Heart left ventricle (tissue), 16 donors: ENCODE data around the gene UGT1A9. TPM values are rescaled to one million over a fixed set of nuclear protein-coding genes. Genes with fewer than 3 reads are reported as not detected.
A peak's percentile ranks its signal among the peaks of the same experiment; 100 is the strongest.

Experiments used
- ATAC-seq, 4 donors: fragments of 200-7000 bp; cut with Tn5 transposase; one replicate each; pipeline ENCODE4 v1.9.1; 2020 to 2022; ENCODE audit warnings: moderate library complexity in 4 of 4, mild to moderate bottlenecking in 3 of 4, moderate number of reproducible peaks in 1 of 4
- DNase-seq, 5 donors: peaks; one replicate each; pipeline ENCODE4 v3.0.0-alpha.2; 2020
- H3K27ac ChIP-seq, 12 donors: fragments of 200-600 bp; sonication (generic) in 4 of 12; one replicate each; pipeline versions ENCODE4 v1.5.0 to v1.8.0; 2016 to 2022; ENCODE audit warnings: mild to moderate bottlenecking in 2 of 12
- H3K27me3 ChIP-seq, 9 donors: fragments of 200-600 bp; sonication (generic) in 2 of 9; one replicate each; pipeline versions ENCODE4 v1.5.1 to v1.8.0; 2016 to 2022; ENCODE audit warnings: mild to moderate bottlenecking in 3 of 9
- H3K36me3 ChIP-seq, 9 donors: fragments of 200-600 bp; sonication (generic) in 2 of 9; one replicate each; pipeline versions ENCODE4 v1.5.0 to v1.8.0; 2018 to 2022; ENCODE audit warnings: mild to moderate bottlenecking in 2 of 9
- H3K4me1 ChIP-seq, 12 donors: fragments of 200-600 bp; sonication (generic) in 4 of 12; one replicate each; pipeline versions ENCODE4 v1.5.0 to v1.8.0; 2016 to 2022; ENCODE audit warnings: mild to moderate bottlenecking in 3 of 12
- H3K4me3 ChIP-seq, 12 donors: fragments of 200-600 bp; sonication (generic) in 4 of 12; one replicate each; pipeline versions ENCODE4 v1.5.0 to v1.8.0; 2017 to 2022; ENCODE audit warnings: mild to moderate bottlenecking in 9 of 12, moderate library complexity in 4 of 12
- H3K9me3 ChIP-seq, 12 donors: fragments of 200-600 bp; sonication (generic) in 4 of 12; one replicate each; pipeline versions ENCODE4 v1.5.0 to v1.8.0; 2016 to 2022; ENCODE audit warnings: mild to moderate bottlenecking in 1 of 12
- POLR2A ChIP-seq, 2 donors: fragments of 450-650 bp; IDR thresholded peaks; one replicate each; pipeline ENCODE4 v1.6.1; 2017; ENCODE audit warnings: antibody characterized with exemption in 2 of 2, mild to moderate bottlenecking in 2 of 2, moderate library complexity in 2 of 2
- WGBS, 4 donors: extraction: QIAGEN DNeasy Blood & Tissue Kit in 2 of 4; methylation state at CpG; one replicate each; pipeline versions ENCODE4 v1.1.5 to v1.1.7; 2013 to 2018; 5-methylcytosine and 5-hydroxymethylcytosine counted together
- intact Hi-C, 10 donors: fragments of 100-400 bp; cut with DNase I; formaldehyde crosslinking; loops; one replicate each; pipeline versions ENCODE4 v1.11.1 to v1.14.2; 2022
- polyA plus RNA-seq, 2 donors: library from polyadenylated mRNA; stranded (reverse); fragments of 200-250 nt; gene quantifications; one replicate each; pipeline ENCODE4 v1.2.3, GENCODE V29; 2013
- total RNA-seq, 9 donors: library from RNA; depleted of rRNA in 2 of 9; stranded (reverse); fragments of >200 nt in 2 of 9; fragmentation: NEBNext Ultra II Directional in 3 of 9; extraction: Animal tissue kit (Norgen Biotek cat#: 25700) in 3 of 9; gene quantifications; one replicate each; pipeline versions ENCODE4 v1.1.0 to v1.2.4, GENCODE V29; 2016 to 2023
- TF ChIP-seq, protein P1 (sequence below), 12 donors: fragments of 200-600 bp; sonication (generic) in 4 of 12; IDR thresholded peaks; one replicate each; pipeline versions ENCODE4 v1.5.0 to v1.8.0; 2018 to 2022; ENCODE audit warnings: antibody characterized with exemption in 12 of 12, mild to moderate bottlenecking in 5 of 12
- donor health status: ischemic (EF 13 %, LVEDD 7.1; RV severe dilation, severe dysfunction).
- donor health status: healthy with polysubstance abuse.
- donor health status: DM: no; HTN: yes; CAD: no.
- donor health status: DM: no; HTN: no; CAD: no.
- donor health status: ischemic (EF 25% LVEDD 6.9; RV normal size, moderate dysfunction).
- donor health status: ischemic (EF 25% LVEDD 5.7; RV mildly dilated, moderate dysfunction).
- donor health status: healthy.
- donor health status: DM: yes; HTN: yes; CAD: no.
- donor health status: ischemic (EF 35%, LVEDD 5.7; RV mildly dilated, moderate dysfunction).
- donor health status: nonischemic (EF 11% LVEDD 7.7; RV severe dilation, severe dysfunction).
- donor health status: DM: yes; HTN: yes; CAD: no.
- donor health status: PGD.
- donor health status: ischemic (EF 29% LVEDD 5.4; RV normal size, mild dysfunction).
- donor health status: nonischemic (EF 23%, LVEDD 6.1; RV moderate dilation, normal function).

UGT1A9 gene
- total and polyA plus RNA-seq, 11 donors = not detected

DNA sequence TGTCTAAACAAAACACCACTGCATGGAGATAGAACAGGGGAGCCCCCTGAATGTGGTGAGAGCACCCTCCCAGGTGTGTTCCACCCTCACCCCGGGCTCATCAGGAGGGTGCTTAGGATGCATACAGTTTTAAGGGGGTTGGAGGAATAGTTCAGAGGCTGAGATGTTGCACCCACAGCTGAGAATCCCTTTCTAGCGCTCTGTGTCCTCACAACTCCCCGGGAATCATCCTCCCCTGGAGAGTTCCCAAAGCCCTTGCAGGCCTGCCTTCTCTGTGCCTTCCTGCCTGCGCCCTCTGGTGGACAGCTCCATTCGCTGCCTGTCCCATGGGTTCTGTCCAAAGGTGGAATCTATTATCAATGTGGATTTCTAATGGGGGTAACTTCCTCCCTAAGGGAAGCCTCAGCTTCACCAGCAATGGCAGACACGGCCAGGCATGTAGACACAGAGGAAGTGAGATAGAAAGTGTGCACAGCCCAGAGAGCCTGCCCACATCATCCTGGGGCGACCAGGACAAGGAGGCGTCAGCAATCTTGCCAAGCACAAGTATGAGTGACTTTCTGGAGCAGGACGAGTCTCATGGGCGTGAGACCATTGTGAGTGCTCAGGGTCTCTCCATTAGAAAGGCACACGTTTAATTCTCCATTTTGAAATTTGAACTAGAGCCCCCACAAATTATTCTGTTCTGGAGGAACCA lies 39.8 kb downstream of the UGT1A9 start:
- Histone ChIP-seq H3K4me3 (no peak overlapping the region), H3K9me3 (no peaks in the 10 kb centered on the region), H3K27me3 (peaks cover 0 to 16% (median 4%) of the 10 kb centered on the region in 9 donors), H3K27ac (no peak overlapping the region), H3K4me1 (no peaks in the 10 kb centered on the region), H3K36me3 (no peaks in the 10 kb centered on the region)
- ATAC-seq (peak in 3 of 4 donors; percentile 75 to 85 (median 76)), DNase-seq (peak; percentile 47 to 79 (median 61))
- intact Hi-C loops = loop anchor here in 1 of 10 donors (10.0 kb wide), 1 partner anchor 267 kb away; no protein-coding TSS in a partner anchor
- TF ChIP-seq POLR2A (IDR thresholded peaks at IDR 0.05) = no peak
- TF ChIP-seq, protein P1, sequence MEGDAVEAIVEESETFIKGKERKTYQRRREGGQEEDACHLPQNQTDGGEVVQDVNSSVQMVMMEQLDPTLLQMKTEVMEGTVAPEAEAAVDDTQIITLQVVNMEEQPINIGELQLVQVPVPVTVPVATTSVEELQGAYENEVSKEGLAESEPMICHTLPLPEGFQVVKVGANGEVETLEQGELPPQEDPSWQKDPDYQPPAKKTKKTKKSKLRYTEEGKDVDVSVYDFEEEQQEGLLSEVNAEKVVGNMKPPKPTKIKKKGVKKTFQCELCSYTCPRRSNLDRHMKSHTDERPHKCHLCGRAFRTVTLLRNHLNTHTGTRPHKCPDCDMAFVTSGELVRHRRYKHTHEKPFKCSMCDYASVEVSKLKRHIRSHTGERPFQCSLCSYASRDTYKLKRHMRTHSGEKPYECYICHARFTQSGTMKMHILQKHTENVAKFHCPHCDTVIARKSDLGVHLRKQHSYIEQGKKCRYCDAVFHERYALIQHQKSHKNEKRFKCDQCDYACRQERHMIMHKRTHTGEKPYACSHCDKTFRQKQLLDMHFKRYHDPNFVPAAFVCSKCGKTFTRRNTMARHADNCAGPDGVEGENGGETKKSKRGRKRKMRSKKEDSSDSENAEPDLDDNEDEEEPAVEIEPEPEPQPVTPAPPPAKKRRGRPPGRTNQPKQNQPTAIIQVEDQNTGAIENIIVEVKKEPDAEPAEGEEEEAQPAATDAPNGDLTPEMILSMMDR (IDR thresholded peaks at IDR 0.05) = peak; percentile 48 to 83 (median 71)
- 35 to 42% (median 36%) methylated on average over 10 to 11 of the region's 11 CpGs for WGBS, 4 donors

DNA sequence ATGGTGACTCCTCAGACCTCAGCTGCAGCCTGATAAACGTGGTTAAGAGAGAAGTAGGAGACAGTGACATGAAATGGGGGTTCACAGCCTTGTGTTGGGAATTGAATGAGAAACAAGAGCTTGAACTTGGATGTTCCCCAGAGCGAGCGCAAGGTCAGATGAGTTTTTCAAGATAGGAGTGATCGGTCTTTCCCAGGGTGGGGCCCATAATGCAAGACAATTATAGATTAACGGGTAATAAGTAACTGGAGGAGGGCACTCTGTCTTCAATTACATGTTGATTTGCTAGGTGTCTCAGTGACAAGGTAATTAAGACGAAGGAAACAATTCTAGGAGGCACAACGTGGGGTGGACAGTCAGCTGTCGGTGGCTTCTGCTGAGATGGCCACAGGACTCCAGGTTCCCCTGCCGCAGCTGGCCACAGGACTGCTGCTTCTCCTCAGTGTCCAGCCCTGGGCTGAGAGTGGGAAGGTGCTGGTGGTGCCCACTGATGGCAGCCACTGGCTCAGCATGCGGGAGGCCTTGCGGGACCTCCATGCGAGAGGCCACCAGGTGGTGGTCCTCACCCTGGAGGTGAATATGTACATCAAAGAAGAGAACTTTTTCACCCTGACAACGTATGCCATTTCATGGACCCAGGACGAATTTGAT lies 41.0 kb downstream of the UGT1A9 start, which contains the start of gene UGT1A5:
UGT1A5 (plus strand) TSS at position 297 of the 651 bp plus-strand sequence; CDS start at position 382, 85 bp downstream.
- intact Hi-C loops = loop anchor here in 1 of 10 donors (10.0 kb wide), 1 partner anchor 268 kb away; no protein-coding TSS in a partner anchor
- no peak within 1 kb of the TSS for H3K27ac ChIP-seq
- 78 to 83% (median 80%) methylated on average over 14 of the region's 14 CpGs for WGBS, 4 donors
- no peak within 1 kb of the TSS for H3K4me3 ChIP-seq
- DNase-seq = no peak
- TF ChIP-seq, protein P1 (IDR thresholded peaks at IDR 0.05) = no peak
- no peak for TF ChIP-seq POLR2A (IDR thresholded peaks at IDR 0.05)
- H3K4me1 ChIP-seq = no peaks in the 10 kb centered on the region
- no peaks in the 10 kb centered on the region for H3K9me3 ChIP-seq
- ATAC-seq = no peak
- peaks cover 0 to 26% (median 6%) of the 10 kb centered on the region in 9 donors for H3K27me3 ChIP-seq
- no peaks in the 10 kb centered on the region for H3K36me3 ChIP-seq

DNA sequence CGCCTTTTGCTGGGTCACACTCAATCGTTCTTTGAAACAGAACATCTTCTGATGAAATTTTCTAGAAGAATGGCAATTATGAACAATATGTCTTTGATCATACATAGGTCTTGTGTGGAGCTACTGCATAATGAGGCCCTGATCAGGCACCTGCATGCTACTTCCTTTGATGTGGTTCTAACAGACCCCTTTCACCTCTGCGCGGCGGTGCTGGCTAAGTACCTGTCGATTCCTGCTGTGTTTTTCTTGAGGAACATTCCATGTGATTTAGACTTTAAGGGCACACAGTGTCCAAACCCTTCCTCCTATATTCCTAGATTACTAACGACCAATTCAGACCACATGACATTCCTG lies 41.5 kb downstream of the UGT1A9 start:
- Histone ChIP-seq H3K27me3 (peaks cover 0 to 31% (median 6%) of the 10 kb centered on the region in 9 donors), H3K4me3 (no peak overlapping the region), H3K36me3 (no peaks in the 10 kb centered on the region), H3K27ac (no peak overlapping the region), H3K4me1 (no peaks in the 10 kb centered on the region), H3K9me3 (no peaks in the 10 kb centered on the region)
- 73 to 83% (median 80%) methylated on average over 7 of the region's 7 CpGs for WGBS, 4 donors
- DNase-seq (no peak), ATAC-seq (no peak)
- intact Hi-C loops = loop anchor here in 1 of 10 donors (10.0 kb wide), 1 partner anchor 268 kb away; no protein-coding TSS in a partner anchor
- TF ChIP-seq POLR2A (IDR thresholded peaks at IDR 0.05) = no peak
- TF ChIP-seq, protein P1 (IDR thresholded peaks at IDR 0.05) = no peak

DNA sequence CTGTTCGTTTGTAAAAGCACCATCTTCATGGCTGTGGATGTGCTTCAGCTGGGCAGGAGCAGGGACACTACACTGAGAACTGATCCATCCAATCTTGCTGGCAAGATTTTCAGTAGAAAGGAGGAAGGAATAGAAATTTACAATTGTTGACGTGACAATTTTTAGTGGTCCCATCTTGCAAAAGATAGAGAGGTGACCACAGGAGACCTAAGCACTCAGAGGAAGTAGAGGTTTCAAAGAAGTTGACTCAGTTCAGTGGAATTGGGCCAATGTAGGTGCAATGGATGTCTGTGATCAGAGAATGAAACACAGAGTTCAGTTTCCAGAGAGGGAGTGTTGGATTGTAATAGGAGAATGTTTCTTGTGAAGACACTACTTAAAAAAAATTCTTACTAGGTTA lies 42.4 kb downstream of the UGT1A9 start:
- Histone ChIP-seq H3K27me3 (peaks cover 0 to 33% (median 6%) of the 10 kb centered on the region in 9 donors), H3K9me3 (no peaks in the 10 kb centered on the region), H3K4me3 (no peak overlapping the region), H3K4me1 (no peaks in the 10 kb centered on the region), H3K27ac (no peak overlapping the region), H3K36me3 (no peaks in the 10 kb centered on the region)
- intact Hi-C loops = loop anchor here in 1 of 10 donors (10.0 kb wide), 1 partner anchor 269 kb away; no protein-coding TSS in a partner anchor
- 74 to 82% (median 76%) methylated on average over 2 of the region's 2 CpGs for WGBS, 4 donors
- TF ChIP-seq, protein P1 (IDR thresholded peaks at IDR 0.05) = no peak
- TF ChIP-seq POLR2A (IDR thresholded peaks at IDR 0.05) = no peak
- DNase-seq (no peak), ATAC-seq (no peak)
